GM21526 (cell line): ENCODE measurements around the gene NAP1L4.

Experiments
- ATAC-seq: cut with Tn5 transposase; IDR thresholded peaks from one replicate; pipeline ENCODE4 v1.9.1; 2021; ENCODE audit warnings: moderate library complexity; ENCODE audit not compliant: unreplicated experiment, low FRiP score

Gene NAP1L4

DNA sequence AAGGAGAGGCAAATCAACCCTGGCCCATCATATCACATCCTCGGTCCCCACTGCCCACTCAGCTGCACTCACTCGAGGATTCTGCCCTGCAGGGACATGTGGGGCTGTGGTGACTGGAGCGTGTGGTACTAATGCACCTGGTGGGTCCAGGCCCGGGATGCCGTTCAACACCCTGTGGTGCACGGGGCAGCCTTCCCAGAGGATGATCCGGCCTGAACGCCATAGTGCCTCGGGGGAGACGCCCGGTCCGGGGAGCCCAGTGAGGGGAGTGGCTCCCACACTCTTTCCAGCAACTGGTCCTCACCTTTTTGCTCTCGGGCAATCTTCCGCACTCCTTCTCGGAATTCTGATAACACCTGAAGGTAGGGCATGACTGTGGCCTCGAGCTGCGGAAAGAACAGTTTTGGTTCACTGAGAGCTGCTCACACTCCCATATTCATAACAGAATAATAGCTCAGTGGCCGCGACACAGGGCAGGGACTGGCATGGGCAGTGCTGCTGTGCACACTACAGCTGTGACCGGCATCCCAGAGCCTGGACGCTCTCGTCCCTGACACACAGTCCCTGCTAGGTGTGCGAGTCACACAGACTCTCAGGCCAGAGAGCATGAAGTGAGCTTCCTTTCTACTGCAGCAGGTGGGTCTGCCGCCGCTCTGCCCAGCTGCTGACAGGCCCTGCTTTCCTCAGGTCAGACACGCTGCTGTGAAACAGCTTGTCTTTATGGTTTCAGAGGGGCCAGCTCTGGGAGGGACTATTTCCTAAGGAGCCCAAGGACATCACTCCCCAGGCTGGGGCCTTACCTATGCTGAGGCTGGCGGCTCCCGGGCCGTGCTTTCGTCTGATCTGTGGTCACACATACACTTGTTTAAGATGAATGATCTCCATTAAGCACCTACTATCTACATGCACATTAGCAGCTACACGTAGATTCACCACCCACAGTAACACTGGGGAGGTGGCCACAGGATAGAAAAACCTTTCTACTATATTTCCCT, 20.1 kb upstream of the NAP1L4 start:
- ATAC-seq, result no peak

DNA sequence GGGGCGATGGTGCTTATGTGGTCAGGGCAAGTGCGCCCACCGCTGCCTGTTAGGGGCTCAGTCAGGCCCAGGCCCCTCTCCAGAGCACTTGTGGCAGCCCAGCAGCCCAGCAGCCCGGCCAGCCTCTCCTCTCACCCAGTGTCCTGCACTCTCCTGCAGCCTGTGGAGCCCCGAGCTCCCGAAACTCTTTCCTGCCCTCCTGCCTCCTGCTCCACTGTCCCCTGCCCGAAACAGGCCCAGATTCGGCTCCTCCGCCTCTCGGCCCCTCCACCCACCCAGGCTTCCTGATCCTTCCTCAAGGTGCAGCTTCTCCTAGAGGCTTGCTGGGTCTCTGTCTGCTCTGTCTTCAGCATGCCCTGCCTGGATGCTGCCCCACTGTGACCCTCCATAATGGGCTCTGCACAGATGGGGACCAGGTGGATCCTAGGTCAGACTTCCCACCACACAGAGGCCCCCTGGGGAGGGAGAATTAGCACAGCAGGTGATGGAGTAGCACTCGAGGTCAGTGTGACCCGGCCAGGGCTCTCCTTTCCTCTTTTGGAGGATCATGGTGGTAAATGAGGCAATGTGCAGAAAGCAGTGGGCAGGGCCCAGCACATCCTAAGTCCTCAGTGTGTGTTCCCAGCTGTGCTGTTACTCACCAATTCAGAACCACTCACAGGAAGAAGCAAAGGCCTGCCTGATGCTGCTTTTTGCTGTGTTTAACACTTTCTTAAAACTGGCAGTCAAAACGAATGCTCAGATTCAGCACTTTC, 18.6 kb upstream of the NAP1L4 start:
- no peak for ATAC-seq

DNA sequence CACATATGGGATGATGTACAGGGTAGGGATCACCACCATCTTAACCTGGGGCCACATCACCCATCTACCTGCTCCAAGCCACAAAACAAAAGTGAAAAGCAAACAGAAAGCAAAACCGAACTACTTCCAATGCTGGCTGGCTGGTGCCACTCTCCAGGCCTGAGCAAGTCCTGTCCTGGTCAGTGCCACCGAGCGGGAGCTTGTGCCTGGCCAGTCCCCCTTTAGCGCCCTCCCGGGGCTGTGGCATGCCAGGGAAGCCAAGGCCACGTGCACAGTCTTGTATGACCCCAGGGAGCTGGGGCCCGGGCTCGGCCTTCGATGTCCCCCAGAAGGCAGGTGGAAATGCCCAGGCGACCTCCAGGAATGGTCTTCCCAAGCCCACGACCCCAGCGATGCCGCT, 17.9 kb upstream of the NAP1L4 start:
- ATAC-seq, result no peak

DNA sequence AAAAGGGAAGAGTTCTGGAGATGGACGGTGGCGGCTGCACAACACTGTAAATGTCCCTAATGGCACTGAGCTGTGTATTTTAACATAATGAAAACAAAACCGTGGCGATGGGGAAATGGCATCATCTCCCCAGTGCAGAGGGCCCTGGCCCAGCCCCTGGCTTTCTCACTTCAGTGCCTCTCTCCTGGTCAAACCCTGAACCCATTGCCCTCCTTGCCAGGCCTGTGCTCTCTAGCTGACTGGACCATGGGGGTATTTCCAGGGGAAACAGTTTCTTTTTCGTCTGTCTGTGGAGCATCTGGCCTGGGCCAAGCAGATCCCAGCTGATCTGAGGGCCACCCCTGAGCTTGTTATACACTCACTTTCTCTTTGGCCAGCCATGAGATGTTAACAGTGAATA, 17.4 kb upstream of the NAP1L4 start:
- ATAC-seq, result no peak

- ATAC-seq, result no peak
Measured at GRCh38 chr11:3008746-3009336, 16.7 kb upstream of the NAP1L4 start.

DNA sequence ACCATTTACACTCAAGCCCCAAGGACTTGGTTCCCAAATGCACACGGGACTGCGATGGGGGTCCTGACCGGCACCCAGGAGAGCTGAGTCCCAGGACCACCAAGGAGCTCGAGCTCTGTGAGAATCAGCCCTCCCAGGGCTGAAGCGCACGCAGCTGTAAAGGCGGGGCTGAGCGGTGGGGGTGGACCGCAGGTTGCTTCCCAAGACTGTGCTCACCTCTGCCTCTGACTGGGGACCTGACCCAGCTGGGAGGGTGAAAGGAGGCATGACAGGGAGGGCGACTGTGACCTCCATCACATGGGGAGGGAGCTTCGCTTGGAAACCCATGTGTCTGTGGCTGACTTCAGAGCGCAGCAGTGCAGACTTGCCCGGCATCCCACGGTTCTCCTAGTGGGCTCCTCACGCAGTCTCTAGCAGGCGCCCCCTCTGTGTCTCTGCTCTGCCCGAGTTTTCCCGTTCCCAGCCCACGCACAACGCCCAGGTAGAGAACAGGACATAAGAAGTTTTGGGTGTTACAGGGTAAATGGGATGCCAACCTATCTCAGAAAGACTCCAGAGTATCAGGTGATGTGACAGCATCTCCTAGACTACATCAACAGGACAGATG, 15.4 kb upstream of the NAP1L4 start:
- ATAC-seq, result no peak

DNA sequence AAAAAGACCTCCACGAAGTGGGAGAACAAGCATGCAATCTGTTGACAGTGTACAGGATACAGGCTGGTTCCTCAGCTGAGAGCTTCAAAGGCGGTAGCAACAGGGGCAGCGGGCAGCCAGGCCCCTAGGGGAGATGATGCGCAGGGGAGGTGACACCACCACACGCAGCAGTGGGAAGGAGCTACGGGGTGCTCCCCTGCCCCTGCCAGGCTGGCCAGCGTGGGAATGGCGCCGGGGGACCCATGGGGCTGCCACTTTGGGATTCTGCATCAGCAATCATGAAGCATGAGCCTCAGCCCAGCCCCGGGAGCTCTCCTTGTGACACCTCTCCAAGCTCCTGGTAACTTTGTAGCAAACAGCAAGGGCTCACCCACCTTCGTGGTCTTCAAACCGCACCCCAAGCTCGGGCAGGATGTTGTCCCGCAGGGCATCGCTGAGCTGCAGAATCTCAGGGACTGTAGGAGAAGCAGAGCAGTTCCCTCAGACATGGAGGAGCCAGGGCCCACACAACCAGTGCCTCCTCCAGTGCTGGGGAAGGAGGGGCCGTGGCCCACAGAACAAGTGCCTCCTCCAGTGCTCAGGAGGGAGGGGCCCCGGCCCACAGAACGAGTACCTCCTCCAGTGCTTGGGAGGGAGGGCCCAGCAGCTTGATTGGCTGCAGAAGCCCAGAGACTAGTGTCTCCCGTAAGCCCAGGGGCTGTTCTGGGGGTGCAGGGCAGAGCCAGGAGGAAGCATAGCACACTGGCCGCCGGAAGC, 14.6 kb upstream of the NAP1L4 start:
- ATAC-seq, result no peak

- no peak for ATAC-seq
Measured at GRCh38 chr11:3004481-3004880, 12.4 kb upstream of the NAP1L4 start.

DNA sequence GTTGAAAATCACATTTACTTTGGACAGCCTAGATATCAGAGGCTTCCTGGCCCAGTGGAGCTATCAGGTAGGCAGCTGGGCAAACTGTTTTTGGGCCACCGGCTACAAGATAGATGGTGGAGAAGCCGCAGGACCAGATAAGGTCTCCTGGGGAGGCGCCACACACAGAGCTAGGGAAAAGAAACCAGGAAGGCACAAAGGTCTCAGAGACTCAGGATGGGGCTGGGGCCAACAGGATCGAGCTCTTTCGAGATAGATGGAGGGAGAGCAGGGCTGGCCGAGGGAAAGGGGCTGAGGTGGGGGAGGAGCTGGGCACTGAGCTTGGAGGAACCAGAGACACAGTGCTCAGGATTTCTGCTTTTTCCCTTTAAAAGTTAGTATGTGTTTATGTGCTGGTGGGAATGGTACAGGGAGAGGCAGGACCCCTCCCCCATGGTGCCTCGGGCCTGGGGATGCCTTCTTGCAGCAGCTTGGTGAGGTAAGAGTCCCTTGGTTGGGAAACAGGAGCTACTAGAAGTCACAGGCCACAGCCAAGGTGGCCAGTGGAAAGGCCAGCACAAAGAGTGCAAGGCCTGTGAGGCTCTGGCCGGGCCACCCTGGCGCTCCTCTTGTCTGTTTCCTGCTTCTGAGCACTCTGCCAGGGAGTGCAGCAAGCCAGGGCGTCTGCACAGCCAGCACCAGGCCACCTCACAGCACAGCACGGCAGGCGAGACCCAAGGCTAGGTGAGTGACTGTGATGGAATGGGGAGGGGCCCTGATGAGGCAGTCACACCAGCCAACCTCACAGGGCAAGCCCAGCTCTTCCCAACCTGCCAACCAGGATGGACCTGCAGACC, 11.5 kb upstream of the NAP1L4 start:
- no peak for ATAC-seq

DNA sequence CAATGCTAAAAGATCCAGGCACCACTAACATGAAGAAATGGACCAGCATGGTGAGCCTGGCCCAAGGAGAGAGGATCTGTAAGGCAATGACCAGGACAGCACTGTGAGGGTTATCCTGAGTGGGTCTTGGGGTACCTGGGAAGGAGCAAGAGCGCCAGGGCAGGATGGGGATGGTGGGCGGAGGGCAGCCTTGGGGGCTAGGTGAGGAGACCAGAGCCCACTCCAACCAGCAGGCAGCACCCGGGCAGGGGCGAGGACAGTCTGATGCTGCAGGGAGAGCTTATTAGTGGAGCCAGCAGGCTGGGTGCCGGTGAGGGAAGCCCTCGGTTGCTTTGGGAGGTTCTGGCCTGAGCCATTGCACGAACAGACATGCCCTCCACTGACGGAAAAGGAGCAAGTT, 10.7 kb upstream of the NAP1L4 start:
- no peak for ATAC-seq

DNA sequence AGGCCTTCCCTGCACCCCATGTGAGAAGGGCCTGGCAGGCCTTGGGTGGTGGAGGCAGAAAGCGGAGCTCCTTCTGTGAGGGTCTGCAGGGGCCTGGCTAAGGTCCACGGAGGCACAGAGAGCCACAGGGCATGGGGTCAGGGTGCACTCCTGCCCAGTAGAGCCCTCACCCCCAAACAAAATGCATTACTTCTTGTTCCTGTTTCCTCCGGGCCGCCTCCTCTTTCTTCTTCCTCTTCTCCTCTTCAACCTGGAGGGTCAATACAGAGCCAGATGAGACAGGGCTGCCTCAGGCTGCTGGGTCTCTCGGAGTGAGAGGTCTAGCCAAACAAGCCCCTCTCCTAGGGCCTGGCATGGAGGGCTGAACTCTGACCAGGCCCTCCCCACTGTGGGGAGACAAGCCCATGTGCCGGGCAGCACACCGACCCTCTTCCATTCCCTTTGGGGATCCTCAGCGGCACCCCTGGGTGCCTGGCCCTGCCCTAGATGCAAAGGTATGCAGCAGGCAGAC, 10.3 kb upstream of the NAP1L4 start:
- ATAC-seq, result no peak

- ATAC-seq, result no peak
Measured at GRCh38 chr11:3001496-3001895, 9.4 kb upstream of the NAP1L4 start.

DNA sequence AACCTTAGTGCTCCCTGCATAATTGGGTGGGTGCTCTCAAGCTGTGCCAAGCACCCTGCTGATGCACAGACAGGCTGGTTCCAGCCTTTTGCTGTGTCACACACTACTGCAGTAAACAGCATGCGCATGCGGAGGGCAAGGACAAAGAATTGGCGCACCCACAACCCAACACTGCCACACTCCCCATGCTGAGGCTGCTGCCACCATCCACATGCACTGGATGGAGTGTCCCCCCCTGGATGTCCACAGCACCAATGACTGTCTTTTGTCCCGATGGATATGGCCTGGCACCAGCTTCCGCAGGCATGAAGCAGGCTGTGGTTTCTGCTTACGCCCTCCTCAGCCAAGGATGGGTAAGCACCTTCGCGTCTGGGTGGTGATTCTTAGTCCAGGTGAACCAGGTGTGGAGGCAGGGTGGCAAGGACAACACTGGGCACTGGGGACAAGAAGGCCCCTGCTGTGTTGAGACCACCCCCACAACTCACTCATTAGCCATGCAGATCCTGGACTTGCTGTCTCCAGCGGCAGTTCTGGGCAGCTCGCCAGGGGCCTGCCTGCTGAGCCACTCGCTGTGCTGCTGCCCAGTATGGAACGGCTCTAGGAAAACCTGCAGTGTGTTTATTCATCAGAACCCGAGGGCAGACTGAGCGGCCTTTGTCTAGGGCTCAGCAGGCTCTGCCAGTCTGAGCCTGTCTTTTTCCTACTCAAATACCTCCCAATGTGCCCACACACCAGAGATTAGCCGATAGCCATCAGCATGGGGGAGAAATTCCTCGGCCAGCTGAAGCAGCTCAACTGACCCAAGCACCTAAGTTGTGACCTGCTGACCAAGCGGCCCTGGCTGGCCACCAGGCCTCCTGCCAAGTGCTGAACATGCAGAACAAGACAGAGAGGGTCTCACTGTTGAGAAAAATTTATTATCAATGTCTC, 8.2 kb upstream of the NAP1L4 start:
- ATAC-seq, result no peak

GRCh38 chr11:2999464-2999998, 7.4 kb upstream of the NAP1L4 start:
- no peak for ATAC-seq

DNA sequence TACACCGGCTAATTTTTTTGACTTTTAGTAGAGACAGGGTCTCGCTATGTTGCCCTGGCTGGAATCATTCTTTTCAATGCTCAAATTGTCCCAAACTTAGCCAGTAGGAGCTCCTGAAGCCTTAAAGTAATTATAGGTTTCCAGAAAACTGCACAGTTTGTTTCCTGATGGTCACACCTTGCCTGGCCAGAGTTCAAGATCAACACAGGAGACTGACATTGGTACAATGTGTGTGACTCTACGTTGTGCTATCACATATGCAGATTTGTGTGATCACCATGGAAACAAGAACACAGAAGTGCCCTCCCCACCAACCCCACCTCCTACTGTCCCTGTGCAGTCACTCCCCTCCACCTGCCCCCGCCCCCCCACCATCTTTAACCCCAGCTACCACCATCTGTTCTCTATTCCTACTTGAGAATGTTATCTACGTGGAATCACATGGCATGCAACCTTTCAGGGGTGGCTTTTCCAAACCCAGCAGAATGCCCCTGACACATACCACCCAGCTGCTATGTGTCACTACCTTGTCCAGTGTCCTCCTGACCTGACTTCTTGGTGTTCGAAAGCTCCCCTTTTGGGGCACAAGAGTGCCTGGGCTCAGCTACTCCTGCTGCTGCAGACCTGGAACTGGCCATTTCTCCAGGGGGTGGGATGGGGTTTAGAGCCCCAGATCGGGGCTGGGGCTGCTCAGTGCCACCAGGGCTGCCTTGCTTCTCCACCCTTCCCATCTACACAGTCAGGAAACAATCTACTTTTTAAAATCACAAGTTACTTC, 6.1 kb upstream of the NAP1L4 start:
- ATAC-seq, result no peak

- no peak for ATAC-seq
Measured at GRCh38 chr11:2997406-2997805, 5.3 kb upstream of the NAP1L4 start.

GRCh38 chr11:2996976-2997375, 4.8 kb upstream of the NAP1L4 start:
- no peak for ATAC-seq
